HG03103 (cell line): ENCODE data around the gene SIRPA.

Experiments
- ATAC-seq: cut with Tn5 transposase; IDR thresholded peaks from one replicate; pipeline ENCODE4 v1.9.1; 2021; ENCODE audit warnings: low read depth; ENCODE audit not compliant: unreplicated experiment

SIRPA gene

GRCh38 chr20:1885940-1886693 is 9.1 kb upstream of the SIRPA start:
- ATAC-seq = no peak

GRCh38 chr20:1887321-1887720 is 7.9 kb upstream of the SIRPA start:
- ATAC-seq = no peak

- no peak for ATAC-seq
Observed at GRCh38 chr20:1887756-1888155, 7.5 kb upstream of the SIRPA start.

- no peak for ATAC-seq
Observed at GRCh38 chr20:1888796-1889463, 6.3 kb upstream of the SIRPA start.

GRCh38 chr20:1890469-1891262 is 4.5 kb upstream of the SIRPA start:
- no peak for ATAC-seq

- ATAC-seq = no peak
Observed at GRCh38 chr20:1891263-1892118, 3.7 kb upstream of the SIRPA start.

- ATAC-seq = no peak
Observed at GRCh38 chr20:1892119-1892385, 3.2 kb upstream of the SIRPA start.

GRCh38 chr20:1893721-1894470 is 1.3 kb upstream of the SIRPA start:
- no peak for ATAC-seq

- ATAC-seq = no peak
Observed at GRCh38 chr20:1894471-1894950, 696 bp upstream of the SIRPA start.

GRCh38 chr20:1895674-1896483 is 672 bp downstream of the SIRPA start:
- no peak for ATAC-seq

GRCh38 chr20:1896484-1897258 is 1.5 kb downstream of the SIRPA start:
- ATAC-seq = no peak

GRCh38 chr20:1897541-1897940 is 2.3 kb downstream of the SIRPA start:
- ATAC-seq = no peak

GRCh38 chr20:1897965-1898464 is 2.8 kb downstream of the SIRPA start:
- no peak for ATAC-seq

GRCh38 chr20:1898482-1899240 is 3.5 kb downstream of the SIRPA start:
- no peak for ATAC-seq

- no peak for ATAC-seq
Observed at GRCh38 chr20:1899241-1899525, 4.0 kb downstream of the SIRPA start.

GRCh38 chr20:1900321-1900801 is 5.2 kb downstream of the SIRPA start:
- ATAC-seq = no peak

- ATAC-seq = no peak
Observed at GRCh38 chr20:1901704-1902103, 6.5 kb downstream of the SIRPA start.

GRCh38 chr20:1902188-1902587 is 7.0 kb downstream of the SIRPA start:
- ATAC-seq = no peak
